ENCODE measurements around the gene TMTC1.

DNA sequence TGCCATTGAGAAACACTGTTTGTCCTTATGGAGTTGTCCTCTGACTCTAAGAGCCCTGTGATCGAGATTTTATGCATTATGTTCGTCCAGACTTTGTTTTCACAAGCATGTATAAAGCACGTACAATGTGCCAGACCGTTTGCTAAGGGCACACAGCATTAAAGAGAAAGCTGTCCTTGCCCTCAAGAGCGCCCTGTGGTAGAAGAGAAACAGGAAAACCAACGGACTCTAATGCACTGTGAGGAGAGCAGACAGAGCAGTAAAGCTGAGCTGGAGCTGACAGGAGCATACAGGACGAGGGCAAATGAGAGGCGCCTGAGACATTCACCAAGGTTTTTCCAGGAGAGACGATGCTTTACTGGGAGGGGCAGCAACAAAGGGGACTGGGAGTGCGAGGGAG, 220.1 kb downstream of the TMTC1 start:
- no peak for TF ChIP-seq POLR2AphosphoS5 (IDR thresholded peaks at IDR 0.05; ENCODE audit: low read depth, low read length)
- TF ChIP-seq EP300 (IDR thresholded peaks at IDR 0.05; ENCODE audit: borderline replicate concordance in 1 of 2, low read depth in 2 of 2, low read length in 2 of 2), result no peak
- TF ChIP-seq, protein P1, sequence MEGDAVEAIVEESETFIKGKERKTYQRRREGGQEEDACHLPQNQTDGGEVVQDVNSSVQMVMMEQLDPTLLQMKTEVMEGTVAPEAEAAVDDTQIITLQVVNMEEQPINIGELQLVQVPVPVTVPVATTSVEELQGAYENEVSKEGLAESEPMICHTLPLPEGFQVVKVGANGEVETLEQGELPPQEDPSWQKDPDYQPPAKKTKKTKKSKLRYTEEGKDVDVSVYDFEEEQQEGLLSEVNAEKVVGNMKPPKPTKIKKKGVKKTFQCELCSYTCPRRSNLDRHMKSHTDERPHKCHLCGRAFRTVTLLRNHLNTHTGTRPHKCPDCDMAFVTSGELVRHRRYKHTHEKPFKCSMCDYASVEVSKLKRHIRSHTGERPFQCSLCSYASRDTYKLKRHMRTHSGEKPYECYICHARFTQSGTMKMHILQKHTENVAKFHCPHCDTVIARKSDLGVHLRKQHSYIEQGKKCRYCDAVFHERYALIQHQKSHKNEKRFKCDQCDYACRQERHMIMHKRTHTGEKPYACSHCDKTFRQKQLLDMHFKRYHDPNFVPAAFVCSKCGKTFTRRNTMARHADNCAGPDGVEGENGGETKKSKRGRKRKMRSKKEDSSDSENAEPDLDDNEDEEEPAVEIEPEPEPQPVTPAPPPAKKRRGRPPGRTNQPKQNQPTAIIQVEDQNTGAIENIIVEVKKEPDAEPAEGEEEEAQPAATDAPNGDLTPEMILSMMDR (IDR thresholded peaks at IDR 0.05; ENCODE audit: control extremely low read depth in 1 of 3, insufficient read depth in 1 of 3, low read depth in 1 of 3, low read length in 3 of 3), result no peak
- TF ChIP-seq, protein P2, sequence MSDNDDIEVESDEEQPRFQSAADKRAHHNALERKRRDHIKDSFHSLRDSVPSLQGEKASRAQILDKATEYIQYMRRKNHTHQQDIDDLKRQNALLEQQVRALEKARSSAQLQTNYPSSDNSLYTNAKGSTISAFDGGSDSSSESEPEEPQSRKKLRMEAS (IDR thresholded peaks at IDR 0.05), result no peak
